Esophagus (tissue), 2 donors: ENCODE results near the gene RING1. TPM values are rescaled to one million over a fixed set of nuclear protein-coding genes. Genes with fewer than 3 reads are reported as not detected.
A peak's percentile ranks its signal among the peaks of the same experiment; 100 is the strongest.

Experiments
- H3K27ac ChIP-seq, 2 donors: one replicate each; pipeline ENCODE4 v1.5.1; 2013; ENCODE audit warnings: low read depth in 2 of 2, mild to moderate bottlenecking in 2 of 2, inconsistent platforms in 1 of 2, low read length in 1 of 2, moderate library complexity in 1 of 2
- H3K27me3 ChIP-seq, 2 donors: one replicate each; pipeline ENCODE4 v1.6.1; 2013; ENCODE audit warnings: low read length in 2 of 2, control low read depth in 1 of 2, mild to moderate bottlenecking in 1 of 2; ENCODE audit not compliant: insufficient read depth in 2 of 2, control insufficient read depth in 1 of 2
- H3K36me3 ChIP-seq, 2 donors: one replicate each; pipeline ENCODE4 v1.6.1; 2013; ENCODE audit warnings: low read length in 1 of 2; ENCODE audit not compliant: control insufficient read depth in 2 of 2, insufficient read depth in 2 of 2
- H3K4me1 ChIP-seq, 2 donors: one replicate each; pipeline ENCODE4 v1.6.1; 2013; ENCODE audit warnings: low read length in 1 of 2; ENCODE audit not compliant: control insufficient read depth in 2 of 2, insufficient read depth in 2 of 2
- H3K4me3 ChIP-seq, 2 donors: one replicate each; pipeline ENCODE4 v1.5.1; 2013; ENCODE audit warnings: low read length in 2 of 2, mild to moderate bottlenecking in 2 of 2, low read depth in 1 of 2, moderate library complexity in 1 of 2
- H3K9me3 ChIP-seq, 2 donors: one replicate each; pipeline ENCODE4 v1.6.1; 2013; ENCODE audit warnings: mild to moderate bottlenecking in 2 of 2, low read depth in 1 of 2, low read length in 1 of 2, moderate library complexity in 1 of 2; ENCODE audit not compliant: control insufficient read depth in 2 of 2, insufficient read depth in 1 of 2
- WGBS, 2 donors: extraction: QIAGEN DNeasy Blood & Tissue Kit; methylation state at CpG; one replicate each; pipeline ENCODE4 v1.1.7; 2013; 5-methylcytosine and 5-hydroxymethylcytosine counted together
- polyA plus RNA-seq, 2 donors: library from polyadenylated mRNA; stranded (reverse); fragments of 200-250 nt; gene quantifications; one replicate each; pipeline ENCODE4 v1.2.3, GENCODE V29; 2013
- donor health status: healthy with polysubstance abuse.
- donor health status: Bipolar disorder and iron deficiency.

The RING1 gene
- polyA plus RNA-seq, 2 donors, result 26.7 to 32.4 TPM

DNA sequence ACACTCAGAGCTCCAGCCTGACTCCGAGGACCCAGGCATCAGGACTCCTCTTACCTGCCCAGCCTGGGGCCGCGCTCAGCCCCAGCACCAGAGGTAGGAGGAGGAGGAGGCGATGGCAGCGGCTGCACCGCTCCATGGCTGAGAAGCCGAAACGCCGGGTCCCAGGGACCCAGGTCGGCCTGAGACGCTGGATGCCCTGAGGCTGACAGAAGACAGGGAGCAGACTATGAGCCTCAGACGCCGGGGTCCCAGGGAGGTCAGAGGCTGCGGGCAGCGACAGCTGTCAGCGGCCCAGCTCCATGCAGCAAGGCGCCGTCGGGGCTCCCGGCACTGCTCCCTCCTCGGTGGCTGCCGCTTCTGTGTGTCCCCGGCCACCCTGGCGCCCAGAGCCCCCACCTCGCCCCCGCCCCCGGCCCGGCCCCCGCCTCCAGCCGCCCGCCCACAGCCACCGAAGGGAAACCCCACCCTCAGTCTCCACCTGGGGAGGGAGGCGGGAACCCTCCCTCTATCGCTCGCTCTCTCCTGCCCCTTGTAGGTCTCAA is 16.1 kb upstream of the RING1 start, which contains the start of gene COL11A2:
COL11A2 (minus strand) TSS at position 363 of the 542 bp plus-strand sequence; CDS start at position 136, 227 bp downstream.
- H3K4me3 ChIP-seq, result peak within 1 kb of the TSS; percentile 20 to 37
- peak within 1 kb of the TSS in 1 of 2 donors; percentile 33 for H3K27ac ChIP-seq

GRCh38 chr6:33192671-33193602 is 15.4 kb upstream of the RING1 start:
- no peaks in the 10 kb centered on the region for H3K27me3 ChIP-seq
- peak overlapping the region in 1 of 2 donors; percentile 33 for H3K27ac ChIP-seq
- H3K4me3 ChIP-seq, result peak overlapping the region; percentile 20 to 37
- peaks cover 14 to 24% of the 10 kb centered on the region in 2 donors for H3K36me3 ChIP-seq
- H3K9me3 ChIP-seq, result no peaks in the 10 kb centered on the region
- 3 to 5% methylated on average over 36 to 72 of the region's 72 CpGs for WGBS, 2 donors
- peaks cover 5 to 9% of the 10 kb centered on the region in 2 donors for H3K4me1 ChIP-seq

More for the DNA sequence above, 16.1 kb upstream of the RING1 start, which contains the start of gene COL11A2:
- 13 to 15% methylated on average over 24 to 34 of the region's 35 CpGs for WGBS, 2 donors
- H3K9me3 ChIP-seq, result no peaks in the 10 kb centered on the region
- no peaks in the 10 kb centered on the region for H3K27me3 ChIP-seq
- H3K36me3 ChIP-seq, result peaks cover 14 to 22% of the 10 kb centered on the region in 2 donors
- peaks cover 5 to 9% of the 10 kb centered on the region in 2 donors for H3K4me1 ChIP-seq

DNA sequence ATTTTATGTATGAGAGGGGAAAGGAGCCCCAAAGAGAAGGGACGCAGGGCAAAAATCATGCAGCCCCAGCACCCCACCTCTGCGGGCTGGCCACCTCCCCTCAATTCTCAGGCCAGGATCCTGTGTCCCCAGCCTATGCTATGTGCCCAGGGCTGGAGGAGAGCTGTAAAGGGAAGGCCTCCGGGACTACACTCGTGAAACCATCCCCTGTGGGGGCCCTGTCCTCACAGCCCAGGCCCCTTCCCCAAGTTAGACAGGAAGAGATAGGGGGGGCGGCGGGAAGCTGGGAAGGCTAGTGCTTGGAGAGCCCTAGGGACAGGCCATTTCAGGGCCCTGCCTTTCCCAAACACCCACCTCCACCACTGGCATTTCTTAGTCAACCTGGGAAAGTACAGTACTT is 14.7 kb upstream of the RING1 start:
- no peak overlapping the region for H3K4me3 ChIP-seq
- peaks cover 14 to 24% of the 10 kb centered on the region in 2 donors for H3K36me3 ChIP-seq
- H3K9me3 ChIP-seq, result no peaks in the 10 kb centered on the region
- H3K27me3 ChIP-seq, result no peaks in the 10 kb centered on the region
- peaks cover 5 to 9% of the 10 kb centered on the region in 2 donors for H3K4me1 ChIP-seq
- H3K27ac ChIP-seq, result peak overlapping the region in 1 of 2 donors; percentile 33
- WGBS, 2 donors, result 57 to 65% methylated on average over 6 of the region's 6 CpGs

GRCh38 chr6:33194431-33194979 is 13.8 kb upstream of the RING1 start:
- H3K9me3 ChIP-seq, result no peaks in the 10 kb centered on the region
- H3K4me1 ChIP-seq, result peaks cover 7 to 14% of the 10 kb centered on the region in 2 donors
- H3K27ac ChIP-seq, result no peak overlapping the region
- peaks cover 14 to 24% of the 10 kb centered on the region in 2 donors for H3K36me3 ChIP-seq
- 68 to 69% methylated on average over 8 of the region's 8 CpGs for WGBS, 2 donors
- H3K4me3 ChIP-seq, result no peak overlapping the region
- no peaks in the 10 kb centered on the region for H3K27me3 ChIP-seq

DNA sequence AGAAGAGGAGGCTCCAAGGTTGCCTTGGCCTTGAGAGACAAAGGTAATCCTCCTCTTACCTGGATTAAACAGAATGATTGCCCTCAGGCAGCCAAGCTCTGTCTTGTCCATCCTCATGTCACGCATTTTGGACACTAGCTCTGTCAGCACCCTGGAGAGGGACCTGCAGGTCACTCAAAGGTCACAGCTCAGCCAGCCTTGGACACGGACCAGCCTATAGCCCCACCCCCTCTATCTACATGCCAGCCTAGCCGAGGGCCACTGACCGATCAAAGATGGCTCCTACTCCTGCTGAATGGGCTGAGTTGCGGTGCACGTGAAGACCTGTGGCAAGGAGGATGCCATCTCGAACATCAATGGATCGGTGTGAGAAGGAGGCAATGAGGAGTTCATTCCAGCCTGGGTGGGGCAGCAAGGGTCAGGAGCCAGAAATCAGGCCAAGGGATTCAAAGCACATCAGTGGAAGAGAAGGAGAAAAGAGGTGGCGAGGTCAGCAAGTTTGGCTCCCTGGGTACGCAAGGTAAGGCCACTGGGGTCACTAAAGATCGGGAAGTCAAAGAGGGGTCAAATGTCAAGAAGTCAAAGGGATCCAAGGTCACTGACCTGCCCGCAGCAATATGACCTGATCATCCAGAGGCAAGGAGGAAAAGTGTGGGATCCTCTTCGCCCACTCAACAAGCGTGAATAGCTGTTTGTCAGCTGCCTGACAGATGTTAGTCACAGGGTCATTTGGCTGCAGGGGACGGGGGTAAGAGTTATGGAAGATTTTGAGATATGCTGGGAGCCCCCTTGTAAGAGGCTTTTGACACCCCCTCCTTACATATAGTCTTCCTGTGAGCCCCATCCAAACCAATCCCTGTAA is 12.8 kb upstream of the RING1 start:
- no peak overlapping the region for H3K27ac ChIP-seq
- H3K4me3 ChIP-seq, result no peak overlapping the region
- peaks cover 7 to 14% of the 10 kb centered on the region in 2 donors for H3K4me1 ChIP-seq
- H3K36me3 ChIP-seq, result peaks cover 14 to 24% of the 10 kb centered on the region in 2 donors
- no peaks in the 10 kb centered on the region for H3K27me3 ChIP-seq
- WGBS, 2 donors, result 80 to 81% methylated on average over 15 of the region's 15 CpGs
- H3K9me3 ChIP-seq, result no peaks in the 10 kb centered on the region

GRCh38 chr6:33197431-33198048 is 10.8 kb upstream of the RING1 start:
- H3K9me3 ChIP-seq, result no peaks in the 10 kb centered on the region
- H3K36me3 ChIP-seq, result peaks cover 14 to 31% of the 10 kb centered on the region in 2 donors
- H3K27me3 ChIP-seq, result no peaks in the 10 kb centered on the region
- 24 to 40% methylated on average over 12 of the region's 12 CpGs for WGBS, 2 donors
- H3K4me1 ChIP-seq, result peaks cover 19% of the 10 kb centered on the region in 2 donors
- no peak overlapping the region for H3K4me3 ChIP-seq
- H3K27ac ChIP-seq, result no peak overlapping the region

DNA sequence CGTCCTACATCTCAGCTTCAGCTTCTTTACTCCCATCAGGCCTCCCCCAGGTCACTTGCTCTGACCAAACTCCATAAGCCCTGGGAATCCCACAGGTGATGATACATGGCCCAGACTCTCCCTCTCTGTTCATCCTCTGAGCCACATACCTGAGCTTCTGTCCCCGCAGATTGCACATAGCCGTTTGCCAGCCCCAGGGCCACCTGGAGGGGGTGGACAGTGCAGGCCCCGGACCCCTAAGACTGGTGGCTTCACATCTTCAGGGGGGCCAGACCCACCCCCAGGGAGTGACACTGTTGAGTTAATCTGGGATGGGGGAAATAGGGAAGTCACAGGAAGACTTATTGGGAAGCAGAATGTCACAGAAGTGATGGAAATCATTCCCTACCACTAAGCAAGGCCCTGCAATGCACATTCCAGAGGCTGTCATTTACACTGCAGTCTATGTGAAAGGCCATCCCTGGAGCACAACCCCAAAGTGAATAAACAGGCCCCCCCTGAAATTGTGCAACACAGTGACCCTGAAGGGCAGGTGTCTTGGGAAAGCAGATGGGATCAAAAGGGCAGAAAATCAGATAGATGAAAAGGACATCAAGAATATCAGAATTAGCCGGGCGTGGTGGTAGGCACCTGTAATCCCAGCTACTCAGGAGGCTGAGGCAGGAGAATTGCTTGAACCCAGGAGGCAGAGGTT is 10.0 kb upstream of the RING1 start:
- WGBS, 2 donors, result 68 to 69% methylated on average over 6 of the region's 6 CpGs
- Histone ChIP-seq H3K36me3 (peaks cover 18 to 36% of the 10 kb centered on the region in 2 donors), H3K4me3 (no peak overlapping the region), H3K9me3 (no peaks in the 10 kb centered on the region), H3K27me3 (no peaks in the 10 kb centered on the region), H3K4me1 (peaks cover 12 to 14% of the 10 kb centered on the region in 2 donors), H3K27ac (no peak overlapping the region)

- Histone ChIP-seq H3K27ac (peak overlapping the region in 1 of 2 donors; percentile 99), H3K27me3 (no peaks in the 10 kb centered on the region), H3K4me3 (peak overlapping the region in 1 of 2 donors; percentile 94), H3K36me3 (peaks cover 18 to 42% of the 10 kb centered on the region in 2 donors), H3K9me3 (no peaks in the 10 kb centered on the region), H3K4me1 (peaks cover 9 to 14% of the 10 kb centered on the region in 2 donors)
- 31 to 35% methylated on average over 3 of the region's 3 CpGs for WGBS, 2 donors
Observed at GRCh38 chr6:33198853-33199436, 9.4 kb upstream of the RING1 start.
